ENCODE results near the gene CABP7.

- no peak for TF ChIP-seq ZNF274 (IDR thresholded peaks at IDR 0.05; ENCODE audit: low read depth, low read length)
- TF ChIP-seq YY1 (IDR thresholded peaks at IDR 0.05; ENCODE audit: insufficient read depth, insufficient read length): no peak
- no peak for TF ChIP-seq SUZ12 (IDR thresholded peaks at IDR 0.05; ENCODE audit: extremely low read depth, insufficient read depth, insufficient read length)
These were observed 6.6 kb upstream of the CABP7 start for GRCh38 chr22:29713156-29713727.

Measured in NT2/D1 (cell line).